ENCODE data around the gene CDC14A. TPM values are rescaled to one million over a fixed set of nuclear protein-coding genes. Genes with fewer than 3 reads are reported as not detected.

The CDC14A gene
- total and polyA plus RNA-seq, 12 donors: 0.85 to 19.2 (median 4.1) TPM

DNA sequence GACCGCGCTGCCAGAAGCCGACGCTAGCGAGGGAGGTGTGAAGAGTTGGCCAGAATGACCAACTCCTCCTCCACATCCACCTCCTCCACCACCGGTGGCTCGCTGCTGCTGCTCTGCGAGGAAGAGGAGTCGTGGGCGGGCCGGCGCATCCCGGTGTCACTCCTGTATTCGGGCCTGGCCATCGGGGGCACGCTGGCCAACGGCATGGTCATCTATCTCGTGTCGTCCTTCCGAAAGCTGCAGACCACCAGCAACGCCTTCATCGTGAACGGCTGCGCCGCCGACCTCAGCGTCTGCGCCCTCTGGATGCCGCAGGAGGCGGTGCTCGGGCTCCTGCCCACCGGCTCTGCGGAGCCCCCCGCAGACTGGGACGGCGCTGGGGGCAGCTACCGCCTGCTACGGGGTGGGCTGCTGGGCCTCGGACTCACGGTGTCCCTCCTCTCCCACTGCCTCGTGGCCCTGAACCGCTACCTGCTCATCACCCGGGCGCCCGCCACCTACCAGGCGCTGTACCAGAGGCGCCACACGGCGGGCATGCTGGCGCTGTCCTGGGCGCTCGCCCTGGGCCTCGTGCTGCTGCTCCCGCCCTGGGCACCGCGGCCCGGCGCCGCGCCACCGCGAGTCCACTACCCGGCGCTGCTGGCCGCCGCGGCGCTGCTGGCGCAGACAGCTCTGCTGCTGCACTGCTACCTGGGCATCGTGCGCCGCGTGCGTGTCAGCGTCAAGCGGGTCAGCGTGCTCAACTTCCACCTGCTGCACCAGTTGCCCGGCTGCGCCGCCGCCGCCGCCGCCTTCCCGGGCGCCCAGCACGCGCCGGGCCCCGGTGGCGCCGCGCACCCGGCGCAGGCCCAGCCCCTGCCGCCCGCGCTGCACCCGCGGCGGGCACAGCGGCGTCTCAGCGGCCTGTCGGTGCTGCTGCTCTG, 186.9 kb downstream of the CDC14A start:
- intact Hi-C loops (cut with DNase I): no loop called here
- H3K27me3 ChIP-seq: peaks cover 9% of the 10 kb centered on the region
- TF ChIP-seq, protein P1, sequence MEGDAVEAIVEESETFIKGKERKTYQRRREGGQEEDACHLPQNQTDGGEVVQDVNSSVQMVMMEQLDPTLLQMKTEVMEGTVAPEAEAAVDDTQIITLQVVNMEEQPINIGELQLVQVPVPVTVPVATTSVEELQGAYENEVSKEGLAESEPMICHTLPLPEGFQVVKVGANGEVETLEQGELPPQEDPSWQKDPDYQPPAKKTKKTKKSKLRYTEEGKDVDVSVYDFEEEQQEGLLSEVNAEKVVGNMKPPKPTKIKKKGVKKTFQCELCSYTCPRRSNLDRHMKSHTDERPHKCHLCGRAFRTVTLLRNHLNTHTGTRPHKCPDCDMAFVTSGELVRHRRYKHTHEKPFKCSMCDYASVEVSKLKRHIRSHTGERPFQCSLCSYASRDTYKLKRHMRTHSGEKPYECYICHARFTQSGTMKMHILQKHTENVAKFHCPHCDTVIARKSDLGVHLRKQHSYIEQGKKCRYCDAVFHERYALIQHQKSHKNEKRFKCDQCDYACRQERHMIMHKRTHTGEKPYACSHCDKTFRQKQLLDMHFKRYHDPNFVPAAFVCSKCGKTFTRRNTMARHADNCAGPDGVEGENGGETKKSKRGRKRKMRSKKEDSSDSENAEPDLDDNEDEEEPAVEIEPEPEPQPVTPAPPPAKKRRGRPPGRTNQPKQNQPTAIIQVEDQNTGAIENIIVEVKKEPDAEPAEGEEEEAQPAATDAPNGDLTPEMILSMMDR (IDR thresholded peaks at IDR 0.05): peak in 1 of 6 experiments; percentile 9
- no peak for TF ChIP-seq POLR2A (IDR thresholded peaks at IDR 0.05)
- WGBS, 4 donors: 1% methylated on average over 42 to 105 of the region's 105 CpGs; no CpG with 5 or more reads in 1 of the 4 donors
- peak overlapping the region in 2 of 4 donors; percentile 37 to 63 for H3K4me3 ChIP-seq
- no peaks in the 10 kb centered on the region for H3K36me3 ChIP-seq (replicated peaks in 1 of 2)
- H3K4me1 ChIP-seq (replicated peaks in 1 of 2): peaks cover 11 to 12% of the 10 kb centered on the region in 2 donors
- DNase-seq: peak in 5 of 7 donors; percentile 29 to 41 (median 31)
- no peak overlapping the region for H3K27ac ChIP-seq
- H3K9me3 ChIP-seq (replicated peaks in 1 of 3): no peaks in the 10 kb centered on the region

DNA sequence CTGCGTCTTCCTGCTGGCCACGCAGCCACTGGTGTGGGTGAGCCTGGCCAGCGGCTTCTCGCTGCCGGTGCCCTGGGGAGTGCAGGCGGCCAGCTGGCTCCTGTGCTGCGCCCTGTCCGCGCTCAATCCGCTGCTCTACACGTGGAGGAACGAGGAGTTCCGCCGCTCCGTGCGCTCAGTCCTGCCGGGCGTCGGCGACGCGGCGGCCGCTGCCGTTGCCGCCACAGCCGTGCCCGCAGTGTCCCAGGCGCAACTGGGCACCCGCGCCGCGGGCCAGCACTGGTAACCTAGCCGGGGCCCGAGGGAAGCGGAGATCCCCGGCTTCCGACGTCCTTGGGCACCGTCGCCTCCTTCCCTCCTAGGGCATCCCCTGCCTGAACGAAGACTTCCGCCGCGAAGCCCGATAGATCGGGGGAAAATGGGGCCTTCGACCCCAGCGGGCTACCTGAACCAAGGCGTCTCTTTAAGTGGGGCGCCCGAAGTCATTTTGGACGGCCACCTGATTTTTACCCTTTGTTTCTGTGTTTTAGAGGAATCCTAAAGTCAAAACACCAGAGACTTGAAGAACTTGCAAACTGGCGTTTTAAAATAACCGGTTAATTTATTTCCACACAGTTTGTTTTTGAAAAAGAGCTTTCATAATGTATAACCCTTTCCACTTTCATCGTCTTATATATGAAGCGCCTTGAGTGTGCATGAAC, 187.7 kb downstream of the CDC14A start:
- 11 to 50% (median 19%) methylated on average over 10 to 57 of the region's 57 CpGs for whole genome bisulfite sequencing, 4 donors
- Histone ChIP-seq H3K27me3 (peaks cover 9% of the 10 kb centered on the region), H3K27ac (no peak overlapping the region), H3K4me1 (replicated peaks in 1 of 2) (peaks cover 11 to 12% of the 10 kb centered on the region in 2 donors), H3K4me3 (peak overlapping the region in 2 of 4 donors; percentile 37 to 63), H3K9me3 (replicated peaks in 1 of 3) (no peaks in the 10 kb centered on the region), H3K36me3 (replicated peaks in 1 of 2) (no peaks in the 10 kb centered on the region)
- DNase-seq: peak in 6 of 7 donors; percentile 28 to 41 (median 34)
- TF ChIP-seq POLR2A (IDR thresholded peaks at IDR 0.05): no peak
- TF ChIP-seq, protein P1 (IDR thresholded peaks at IDR 0.05): no peak
- intact Hi-C loops (cut with DNase I): no loop called here

DNA sequence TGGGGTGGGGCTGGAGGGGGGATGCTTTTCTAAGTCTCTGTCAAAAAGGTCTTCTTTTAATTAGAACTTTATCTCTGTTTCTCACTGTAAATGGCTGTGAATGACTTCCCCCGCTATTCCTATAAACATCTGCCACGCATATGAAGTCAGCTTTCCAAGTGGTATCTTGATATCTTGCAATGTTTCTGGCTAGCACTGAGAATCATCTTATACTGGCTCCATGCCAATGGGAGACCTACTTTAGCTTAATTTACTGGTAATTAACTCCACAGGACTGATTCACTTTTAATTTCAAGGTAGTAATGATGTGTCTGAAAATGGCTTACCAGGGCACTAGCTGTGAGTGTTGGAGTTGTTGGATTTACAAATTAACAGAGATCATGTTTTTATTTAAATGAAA, 190.0 kb downstream of the CDC14A start:
- Histone ChIP-seq H3K4me3 (no peak overlapping the region), H3K27me3 (peaks cover 9% of the 10 kb centered on the region), H3K36me3 (replicated peaks in 1 of 2) (no peaks in the 10 kb centered on the region), H3K27ac (no peak overlapping the region), H3K9me3 (replicated peaks in 1 of 3) (no peaks in the 10 kb centered on the region), H3K4me1 (replicated peaks in 1 of 2) (peaks cover 11 to 12% of the 10 kb centered on the region in 2 donors)
- no peak for DNase-seq
- WGBS, 4 donors: 82 to 99% (median 90%) methylated on average over 2 of the region's 2 CpGs
- no peak for TF ChIP-seq POLR2A (IDR thresholded peaks at IDR 0.05)
- TF ChIP-seq, protein P1 (IDR thresholded peaks at IDR 0.05): no peak
- intact Hi-C loops (cut with DNase I): no loop called here

- H3K4me3 ChIP-seq: no peak overlapping the region
- H3K27ac ChIP-seq: no peak overlapping the region
- H3K27me3 ChIP-seq: peaks cover 9% of the 10 kb centered on the region
- H3K36me3 ChIP-seq (replicated peaks in 1 of 2): no peaks in the 10 kb centered on the region
- peaks cover 11 to 12% of the 10 kb centered on the region in 2 donors for H3K4me1 ChIP-seq (replicated peaks in 1 of 2)
- 63 to 83% (median 75%) methylated on average over 2 of the region's 2 CpGs for WGBS, 4 donors
- intact Hi-C loops (cut with DNase I): no loop called here
- no peaks in the 10 kb centered on the region for H3K9me3 ChIP-seq (replicated peaks in 1 of 3)
- TF ChIP-seq POLR2A (IDR thresholded peaks at IDR 0.05): no peak
- TF ChIP-seq, protein P1 (IDR thresholded peaks at IDR 0.05): peak in 2 of 6 experiments; percentile 8 to 16
- no peak for DNase-seq
Measured at GRCh38 chr1:100543640-100544039, 191.3 kb downstream of the CDC14A start.

Measured in adrenal gland (tissue), 12 donors.